Measurements from ENCODE around the gene OR2AG1.

The OR2AG1 gene, protein sequence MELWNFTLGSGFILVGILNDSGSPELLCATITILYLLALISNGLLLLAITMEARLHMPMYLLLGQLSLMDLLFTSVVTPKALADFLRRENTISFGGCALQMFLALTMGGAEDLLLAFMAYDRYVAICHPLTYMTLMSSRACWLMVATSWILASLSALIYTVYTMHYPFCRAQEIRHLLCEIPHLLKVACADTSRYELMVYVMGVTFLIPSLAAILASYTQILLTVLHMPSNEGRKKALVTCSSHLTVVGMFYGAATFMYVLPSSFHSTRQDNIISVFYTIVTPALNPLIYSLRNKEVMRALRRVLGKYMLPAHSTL

DNA sequence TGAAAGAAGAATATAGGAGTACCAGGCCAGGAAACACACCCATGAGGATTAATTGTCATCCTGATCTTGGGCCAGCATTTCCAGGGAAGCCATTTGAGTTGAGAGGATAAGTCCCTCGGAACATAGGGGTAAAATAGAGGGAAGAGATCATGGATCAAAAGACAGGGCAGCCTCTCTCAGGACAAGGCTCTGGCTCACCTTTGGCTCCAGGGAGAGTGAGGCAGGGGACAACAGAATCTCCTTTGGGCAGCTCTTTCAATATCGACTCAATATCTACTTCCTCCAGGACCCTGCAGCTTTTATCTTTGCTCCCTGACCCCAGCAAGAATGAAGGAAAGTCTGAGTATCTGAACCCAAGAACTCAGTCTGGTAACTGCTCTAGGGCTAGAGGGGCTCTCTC, at the start of gene OR2AG1:
Gene OR2AG1 (plus strand): TSS at position 301 of the 400 bp plus-strand sequence. CDS start 2,018 bp downstream, outside the sequence.
- DNase-seq = no peak

DNA sequence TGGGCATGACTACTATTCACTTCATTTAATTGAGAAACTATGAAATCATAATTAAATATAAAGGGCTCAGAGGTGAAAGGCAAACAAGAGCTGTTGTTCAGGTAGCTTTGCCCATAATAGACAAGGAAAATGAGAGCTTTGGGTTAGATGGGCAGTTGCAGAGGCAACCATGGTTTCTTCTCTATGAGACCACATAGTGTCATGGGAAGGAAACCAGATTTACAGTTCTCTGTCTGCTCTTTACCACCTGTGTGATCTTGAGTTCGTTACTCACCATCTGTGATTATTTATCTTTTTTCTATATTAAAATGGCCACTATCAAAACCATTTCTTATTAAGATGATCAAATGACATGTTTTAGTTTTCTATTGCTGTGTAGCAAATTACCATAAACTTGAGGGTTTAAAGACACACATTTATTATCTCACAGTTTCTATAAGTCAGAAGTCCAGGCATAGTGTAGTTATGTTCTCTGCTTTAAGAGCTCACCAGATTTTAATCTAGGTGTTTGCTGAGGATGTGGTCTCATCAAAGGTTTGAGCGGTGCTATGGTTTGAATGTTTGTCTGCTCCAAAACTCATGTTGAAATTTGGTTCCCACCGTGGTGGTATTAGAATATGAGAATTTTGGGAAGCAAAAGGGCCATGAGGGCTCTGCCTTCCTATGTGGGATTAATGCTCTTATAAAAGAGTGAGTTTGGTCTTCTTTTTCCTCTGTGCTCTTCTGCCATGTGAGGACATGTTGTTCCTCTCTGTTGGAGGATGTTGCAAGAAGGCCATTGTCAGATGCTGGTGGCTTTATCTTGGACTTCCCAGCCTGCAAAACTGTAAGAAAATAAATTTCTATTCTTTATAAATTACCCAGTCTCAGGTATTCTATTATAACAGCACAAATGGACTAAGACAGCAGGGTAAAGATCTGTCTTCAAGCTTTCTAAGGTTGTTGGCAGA, 49.2 kb upstream of the OR2AG1 start:
- no peak for DNase-seq

DNA sequence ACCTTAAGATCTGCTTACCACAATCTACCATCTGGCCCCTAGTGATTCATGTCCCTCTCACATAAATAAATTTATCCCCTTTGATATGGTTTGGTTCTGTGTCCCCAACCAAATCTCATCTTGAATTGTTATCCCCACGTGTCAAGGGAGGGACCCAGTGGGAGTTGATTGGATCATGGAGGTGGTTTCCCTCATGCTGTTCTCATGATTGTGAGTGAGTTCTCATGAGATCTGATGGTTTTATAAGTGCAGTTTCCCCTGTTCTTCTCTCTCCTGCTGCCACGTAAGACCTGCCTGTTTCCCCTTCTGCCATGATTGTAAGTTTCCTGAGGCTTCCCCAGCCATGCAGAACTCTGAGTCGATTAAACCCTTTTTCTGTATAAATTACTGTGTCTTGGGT, 48.2 kb upstream of the OR2AG1 start:
- DNase-seq = no peak

DNA sequence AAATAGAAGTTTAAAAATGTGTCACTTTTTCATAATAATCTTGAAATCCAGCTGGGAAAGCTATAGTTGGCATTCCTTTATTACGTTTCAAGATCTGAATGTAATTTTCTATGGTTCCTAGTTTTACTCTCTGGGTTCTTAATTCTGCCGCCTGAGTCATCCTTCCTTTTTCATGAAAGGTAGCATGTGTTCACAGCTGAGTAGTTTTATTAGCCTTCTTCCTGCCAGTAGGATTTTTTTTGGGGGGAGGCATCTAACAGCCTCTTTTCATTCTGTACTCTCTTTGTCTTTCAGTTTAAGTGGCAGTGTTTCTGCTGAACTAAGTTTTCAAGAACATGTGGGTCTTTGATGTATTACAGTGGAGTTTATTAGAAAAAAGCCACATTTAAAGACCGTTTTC, 47.5 kb upstream of the OR2AG1 start:
- no peak for DNase-seq

DNA sequence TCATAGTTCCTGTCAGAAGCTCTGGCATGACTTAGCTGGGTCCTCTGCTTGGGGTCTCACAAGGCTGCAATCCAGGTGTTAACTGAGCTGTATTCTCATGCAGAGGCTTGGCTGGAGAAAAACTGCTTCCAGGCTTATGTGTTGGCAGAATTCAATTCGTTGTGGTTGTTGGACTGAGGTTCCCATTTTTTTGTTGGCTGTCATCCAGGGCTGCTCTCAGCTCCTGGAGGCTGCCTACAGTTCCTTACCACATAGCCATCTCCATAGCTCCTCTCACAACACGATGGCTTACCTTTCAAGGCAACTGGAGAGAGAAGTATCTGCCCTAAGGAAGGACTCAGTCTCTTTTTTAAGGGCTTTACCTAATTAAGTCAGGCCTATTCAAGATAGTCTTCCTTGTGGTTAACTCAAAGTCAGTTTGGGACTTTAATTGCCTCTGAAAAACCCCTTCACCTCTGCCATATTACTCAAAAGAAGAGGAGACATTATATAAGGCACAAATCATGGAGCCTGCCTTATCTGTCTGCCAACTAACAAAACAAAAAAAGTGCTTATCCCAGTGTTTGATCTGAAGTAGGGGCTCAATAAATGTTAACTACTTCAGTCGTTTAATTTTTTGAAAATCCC, 46.2 kb upstream of the OR2AG1 start:
- no peak for DNase-seq

DNA sequence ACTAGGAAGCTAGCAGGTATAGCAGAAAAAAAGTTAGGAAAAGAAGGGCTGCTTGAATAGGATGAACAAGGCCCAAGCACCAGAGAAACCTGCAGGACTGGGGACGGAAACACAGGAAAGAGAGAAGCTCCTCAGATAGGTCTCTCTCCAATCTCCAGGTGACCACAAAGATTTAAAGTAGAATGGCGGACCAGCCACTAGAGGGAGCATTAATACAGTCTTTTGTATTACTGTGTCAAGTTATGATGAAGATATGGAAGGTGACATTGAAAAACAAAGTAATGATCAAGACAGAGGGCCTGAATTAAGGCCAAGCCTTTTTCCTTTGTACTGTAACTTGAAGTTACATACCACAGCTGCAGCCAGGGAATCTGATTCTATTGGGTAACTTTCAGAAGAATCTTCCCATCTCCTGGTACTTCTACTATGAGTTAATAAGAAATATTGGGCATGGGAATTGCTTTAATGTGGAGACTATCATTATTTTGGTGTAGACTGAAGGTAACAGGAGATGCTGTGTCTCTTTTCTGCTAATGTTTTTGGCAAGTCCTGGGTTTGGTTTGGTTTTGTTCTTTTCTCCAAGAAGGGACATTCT, 44.9 kb upstream of the OR2AG1 start:
- no peak for DNase-seq

DNA sequence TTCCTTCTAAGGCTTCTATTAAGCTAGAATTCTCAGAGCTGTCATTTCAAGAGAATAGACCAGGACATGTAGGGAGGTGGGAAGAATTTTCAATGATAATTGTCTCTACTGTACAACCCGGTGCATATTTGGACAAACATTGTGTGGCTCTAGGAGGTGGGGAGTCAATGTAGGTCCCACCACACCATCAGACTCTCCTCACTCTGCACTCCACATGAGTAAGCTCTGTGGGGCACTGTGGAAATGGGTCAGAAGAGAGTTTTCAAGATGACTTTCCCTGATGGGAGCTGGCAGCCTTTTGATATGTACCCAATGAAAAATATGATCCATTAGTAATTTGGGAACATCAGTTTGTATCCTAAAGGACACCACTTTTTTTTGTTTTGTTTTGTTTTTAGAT, 44.2 kb upstream of the OR2AG1 start:
- no peak for DNase-seq

DNA sequence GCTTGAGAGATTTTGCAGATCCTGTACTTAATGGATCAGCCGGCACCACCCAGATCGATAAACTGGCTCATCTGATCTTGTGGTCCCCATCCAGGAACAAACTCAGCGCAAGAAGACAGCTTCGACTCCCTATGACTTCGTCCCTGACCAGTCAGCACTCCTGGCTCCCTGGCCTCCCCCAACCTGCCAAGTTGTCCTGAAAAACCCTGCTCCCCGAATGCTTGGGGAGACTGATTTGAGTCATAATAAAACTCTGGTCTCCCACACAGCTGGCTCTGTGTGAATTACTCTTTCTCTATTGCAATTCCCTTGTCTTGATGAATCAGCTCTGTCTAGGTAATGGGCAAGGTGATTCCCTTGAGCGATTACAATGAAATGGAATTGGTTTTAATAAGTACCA, 40.6 kb upstream of the OR2AG1 start:
- no peak for DNase-seq

DNA sequence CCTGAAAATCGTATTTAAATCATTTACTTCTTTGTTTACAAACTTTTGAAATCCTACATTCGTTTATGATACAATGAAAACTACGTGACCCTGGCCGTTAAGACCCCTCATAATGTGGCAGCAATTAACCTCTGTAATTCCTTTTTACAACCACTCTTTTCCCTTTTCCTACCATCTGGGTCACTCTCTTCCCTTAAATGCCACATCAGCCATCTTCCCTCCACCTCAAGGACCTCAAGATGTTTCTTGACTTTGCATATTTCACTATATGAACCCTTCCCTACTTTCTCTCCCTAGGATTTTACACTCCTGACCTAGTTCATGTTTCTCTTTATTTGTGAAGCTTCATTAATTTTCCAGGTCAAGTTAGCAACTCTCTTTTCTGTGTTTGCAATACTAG, 37.8 kb upstream of the OR2AG1 start:
- DNase-seq = no peak

DNA sequence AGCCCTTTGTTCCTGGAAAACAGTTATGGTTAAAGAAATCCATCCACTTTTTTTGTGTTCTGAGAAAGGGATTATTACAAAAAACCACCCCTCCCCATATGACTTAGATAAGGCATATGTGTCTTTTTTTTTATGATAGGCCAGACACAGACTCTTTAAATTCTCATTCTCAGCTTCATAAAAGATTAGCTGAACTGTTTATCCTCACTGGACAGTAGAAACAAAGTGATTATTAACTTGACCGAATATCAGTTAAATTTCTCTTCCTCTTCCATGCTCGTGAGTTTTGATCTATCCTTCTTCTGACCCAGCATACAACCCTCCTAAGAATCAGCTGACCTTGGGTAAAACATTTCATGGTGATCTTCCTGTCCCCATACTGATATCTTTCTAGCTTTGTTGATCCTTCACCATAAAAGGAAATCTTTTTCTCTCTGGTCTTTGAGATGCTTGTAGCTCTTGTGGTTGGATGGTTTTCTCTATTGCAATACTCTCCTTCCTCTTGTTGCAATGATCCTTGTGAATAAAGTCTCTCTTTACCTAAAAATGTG, 37.3 kb upstream of the OR2AG1 start:
- no peak for DNase-seq

DNA sequence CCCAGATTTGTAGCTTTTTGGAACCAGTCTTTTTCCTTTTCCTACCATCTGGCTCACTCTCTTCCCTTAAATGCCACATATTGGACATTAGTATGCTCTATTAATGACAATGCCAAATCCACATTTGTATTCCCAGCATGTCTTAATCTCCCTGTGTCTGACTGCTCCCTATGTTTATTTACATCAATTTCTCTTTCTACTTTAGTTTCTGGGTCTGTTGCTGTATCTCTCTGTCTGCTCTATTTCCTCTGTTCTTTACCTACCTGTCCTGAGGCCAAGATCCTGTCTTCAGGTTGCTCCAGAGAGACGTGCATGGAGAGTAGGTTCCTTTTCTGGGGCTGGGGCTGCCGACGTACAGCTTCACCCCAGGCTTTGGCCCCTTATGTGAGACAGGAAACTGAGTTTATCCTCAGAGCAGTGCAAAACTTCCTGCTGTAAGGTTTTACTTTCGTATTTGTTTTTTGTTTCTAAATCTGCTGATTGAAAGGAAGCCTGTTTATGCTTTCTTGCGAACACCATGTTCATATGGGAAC, 36.7 kb upstream of the OR2AG1 start:
- DNase-seq = no peak

DNA sequence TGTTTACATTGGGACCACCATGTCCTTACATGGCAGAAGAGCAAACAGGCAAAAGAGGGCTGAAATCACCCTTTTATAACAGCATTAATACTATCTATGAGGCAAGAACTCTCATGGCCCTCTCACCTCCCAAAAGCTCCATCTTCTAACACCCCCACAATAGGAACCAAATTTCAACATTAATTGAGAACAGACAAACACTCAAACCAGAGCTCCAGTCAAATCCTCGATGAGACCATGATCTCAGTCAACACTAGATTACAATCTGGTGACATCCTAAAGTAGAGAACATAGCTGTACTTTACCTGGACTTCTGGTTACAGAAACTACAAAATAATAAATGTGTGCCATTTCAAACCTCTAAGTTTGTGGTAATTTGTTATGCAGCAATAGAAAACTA, 36.2 kb upstream of the OR2AG1 start:
- DNase-seq = no peak

DNA sequence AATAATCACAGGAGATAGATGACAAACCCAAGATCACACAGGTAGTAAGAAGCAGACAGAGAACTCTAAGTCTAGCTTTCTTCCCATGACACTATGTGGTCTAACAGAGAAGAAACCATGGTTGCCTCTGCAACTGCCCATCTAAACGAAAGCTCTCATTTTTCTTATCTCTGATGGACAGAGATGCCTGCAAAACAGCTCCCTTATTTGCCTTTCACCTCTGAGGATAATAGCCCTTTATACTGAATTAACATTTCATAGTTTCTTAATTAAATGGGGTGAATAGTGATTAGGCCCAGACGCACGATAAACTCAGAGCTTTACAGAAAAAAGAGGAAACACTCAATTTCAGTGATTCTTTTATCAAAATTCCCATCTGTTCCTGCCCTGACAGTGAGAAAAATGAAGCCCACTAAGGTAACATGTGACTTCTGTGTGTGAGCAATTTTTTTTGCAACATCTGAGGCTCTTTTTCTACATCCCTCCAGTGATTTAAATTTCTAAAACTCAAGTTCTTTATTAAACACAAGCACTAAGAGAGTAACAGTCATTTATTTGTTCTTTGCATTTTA, 35.6 kb upstream of the OR2AG1 start:
- DNase-seq = no peak

DNA sequence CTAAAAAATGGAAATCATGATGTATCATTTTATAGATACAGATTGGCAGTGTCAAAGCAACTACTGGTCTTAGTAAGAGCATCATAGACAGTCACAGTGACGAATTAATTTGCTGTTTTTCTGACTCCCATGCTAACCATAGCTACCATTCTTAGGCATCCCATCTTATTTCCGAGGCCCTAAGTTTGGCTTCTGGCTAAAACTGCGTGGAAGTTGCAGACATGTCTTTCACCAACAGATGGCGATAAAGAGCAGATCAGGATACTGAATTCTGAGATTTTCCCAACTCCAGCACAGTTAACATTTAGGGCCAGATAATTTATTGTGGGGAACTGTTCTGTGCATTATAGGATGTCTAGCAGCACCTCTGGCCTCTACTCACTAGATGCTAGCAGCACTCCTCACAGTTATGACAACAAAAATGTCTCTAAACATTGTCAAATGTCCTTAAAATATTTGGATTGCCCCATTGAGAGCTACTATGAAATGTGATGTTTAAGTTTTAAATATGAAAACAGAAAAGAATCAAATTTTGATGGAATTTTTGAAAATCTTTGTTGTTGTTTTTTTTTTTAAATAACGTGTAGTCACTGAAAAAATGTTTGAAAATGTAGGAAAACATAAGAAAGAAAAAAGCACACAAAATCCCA, 27.4 kb upstream of the OR2AG1 start:
- peak in 1 of 2 experiments; percentile 11 for DNase-seq

DNA sequence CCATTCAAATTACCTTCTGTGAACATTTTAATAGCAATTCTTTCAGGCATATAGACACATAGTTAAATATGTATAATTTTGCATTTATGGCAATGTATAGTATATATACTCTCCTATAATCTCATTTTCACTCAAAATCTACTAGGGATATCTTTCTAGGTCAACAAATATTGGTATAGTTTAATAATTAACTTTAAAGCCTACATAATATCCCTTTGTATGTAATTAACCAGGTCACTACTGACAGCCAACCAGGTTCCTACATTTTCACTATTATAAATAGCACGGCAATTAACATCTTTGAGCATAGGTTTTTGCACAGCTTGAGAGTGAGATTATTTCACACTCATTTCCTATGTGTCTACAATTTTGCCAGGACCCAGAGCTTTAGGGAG, 26.9 kb upstream of the OR2AG1 start:
- DNase-seq = no peak

DNA sequence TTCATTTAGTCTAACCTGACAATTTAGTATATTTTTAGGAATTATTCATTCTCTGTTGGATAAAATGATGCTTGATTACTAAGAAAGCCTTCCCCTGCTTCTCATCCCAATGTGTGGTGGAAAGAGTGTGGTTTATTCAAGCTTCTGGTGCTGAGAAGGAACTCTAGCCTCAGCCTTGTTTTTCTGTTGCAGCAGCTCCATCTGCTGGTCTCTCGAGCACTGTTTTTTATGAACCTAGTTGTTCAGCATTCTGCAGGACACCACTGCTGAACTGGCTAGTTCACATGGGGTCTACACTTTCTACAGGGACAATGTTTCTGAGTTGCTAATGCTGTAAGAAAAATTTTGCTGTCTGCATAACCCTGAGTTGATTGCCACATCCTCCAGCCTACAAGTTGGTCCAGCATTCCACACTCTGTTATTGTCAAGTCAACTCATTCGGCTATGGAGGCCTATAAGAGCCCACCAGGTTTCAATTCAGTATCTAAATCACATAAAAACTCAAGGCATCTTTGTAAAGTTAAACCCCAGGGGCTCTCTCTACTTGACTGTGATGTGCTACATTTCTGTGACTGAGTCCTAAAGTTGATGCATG, 25.4 kb upstream of the OR2AG1 start:
- no peak for DNase-seq

DNA sequence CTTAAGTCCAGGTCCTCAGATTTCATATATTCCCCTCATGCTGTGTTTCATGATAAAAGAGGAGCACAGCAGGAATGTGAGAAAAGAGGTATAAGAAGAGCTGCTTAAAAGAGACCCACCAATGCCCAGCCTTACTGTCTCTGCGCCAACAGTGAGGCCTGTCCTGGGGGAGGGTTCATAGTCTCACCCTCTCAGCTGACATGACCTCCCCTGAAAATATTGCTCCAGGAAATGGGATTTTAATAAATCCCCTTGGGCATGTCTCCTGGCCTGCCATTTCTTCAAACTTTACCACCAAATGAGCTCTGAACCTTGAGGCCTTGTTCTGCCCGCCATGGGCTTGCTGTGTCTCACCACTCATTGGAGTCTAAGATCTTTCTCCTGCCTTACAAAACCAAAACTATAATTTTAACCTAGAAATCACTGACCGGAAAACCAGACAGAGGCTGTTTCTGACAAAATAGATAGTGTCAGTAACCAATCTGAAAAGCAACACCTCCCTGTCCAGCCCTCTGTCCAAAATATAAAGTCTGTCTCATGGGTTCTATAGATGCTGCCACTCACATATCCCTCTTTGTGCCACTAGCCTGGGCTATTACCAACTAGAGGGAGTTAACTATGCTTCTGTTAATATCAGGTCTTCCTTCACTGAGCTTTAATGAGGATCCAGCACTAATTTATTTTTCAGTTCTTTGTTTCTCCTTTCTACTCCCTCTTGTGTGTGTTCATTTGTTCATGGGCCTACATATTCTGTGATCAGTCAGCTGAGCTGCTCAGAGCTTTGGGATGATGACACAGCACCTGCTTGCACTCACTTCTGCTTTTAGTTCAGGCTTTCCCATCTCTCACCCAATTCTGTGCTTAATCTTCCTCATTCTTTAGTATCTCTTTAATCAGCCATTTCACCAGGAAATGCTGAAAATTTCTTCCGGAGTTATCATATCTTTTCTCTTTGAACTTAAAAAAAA, 10.6 kb upstream of the OR2AG1 start, which contains the start of gene OR2AG2:
Gene OR2AG2 (minus strand): TSS at position 51 of the 968 bp plus-strand sequence. CDS start 3,019 bp downstream, outside the sequence.
- DNase-seq = no peak

DNA sequence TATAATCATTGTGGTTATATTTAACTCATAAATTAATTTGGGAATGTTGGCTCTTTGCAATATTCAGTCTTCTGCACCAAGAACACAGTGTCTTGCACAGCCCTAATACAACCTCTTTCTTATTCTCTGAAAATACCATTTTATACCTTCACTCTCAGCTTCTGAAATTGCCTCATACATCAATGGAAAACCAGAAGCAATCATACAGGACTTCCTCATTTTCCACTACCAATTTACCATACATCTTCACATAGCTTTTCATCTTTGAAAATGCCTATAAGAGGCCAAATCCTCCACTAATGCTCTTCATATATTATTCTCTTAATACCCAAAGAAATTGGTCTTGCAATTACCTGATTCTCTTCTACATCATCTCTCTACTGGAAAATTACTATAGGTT, 4.3 kb upstream of the OR2AG1 start:
- no peak for DNase-seq

DNA sequence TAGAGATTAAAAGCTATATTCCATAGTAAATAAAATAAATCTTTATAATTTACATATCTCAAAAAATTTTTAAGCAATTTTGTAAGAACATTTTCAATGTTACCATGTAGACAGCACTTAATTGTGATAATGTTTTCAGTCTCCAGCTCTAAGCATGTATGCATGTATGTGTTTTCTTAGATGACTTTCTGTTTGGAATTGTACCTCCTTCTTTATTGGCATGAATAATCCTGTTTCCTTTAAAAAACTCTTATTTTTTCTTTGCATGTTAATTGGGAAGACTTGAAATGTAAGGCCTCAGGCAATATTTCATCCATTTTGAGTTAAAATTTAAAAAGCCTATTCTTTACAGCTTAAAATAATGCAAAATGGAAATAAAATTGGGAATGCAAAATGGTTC, 2.0 kb upstream of the OR2AG1 start:
- no peak for DNase-seq

DNA sequence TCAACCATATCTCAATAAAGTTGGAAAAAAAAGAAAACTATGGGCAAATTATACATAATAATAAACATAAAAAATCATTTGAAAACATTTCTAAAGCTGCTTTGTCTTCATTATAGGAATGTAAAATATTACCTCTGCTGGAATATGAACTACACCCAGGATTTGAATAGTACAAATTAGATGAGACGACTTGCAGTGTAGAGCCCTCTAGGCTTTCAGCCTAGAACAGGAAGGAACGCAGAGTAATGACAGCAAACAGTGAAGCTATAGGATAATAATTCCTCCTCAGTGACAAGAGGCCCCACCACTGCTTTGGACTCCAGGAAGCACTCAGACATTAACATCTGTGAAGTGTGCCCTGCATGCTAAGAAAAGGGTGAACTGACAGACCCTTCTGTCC, 7.7 kb downstream of the OR2AG1 start:
- DNase-seq = no peak

Data from NCI-H187 (cell line).